Astrocyte (in vitro differentiated cells and primary cell): ENCODE data around the gene SLC9A9. TPM values are rescaled to one million over a fixed set of nuclear protein-coding genes. Genes with fewer than 3 reads are reported as not detected.

Experiments used
- DNase-seq: peaks from one replicate; pipeline ENCODE4 v3.0.0-alpha.2; 2010; ENCODE audit warnings: low read depth
- FAIRE-seq: peaks from 2 replicates; lab custom pipeline; 2011; peaks lifted over from hg19 to GRCh38; lab: Jason Lieb, UNC
- H2AFZ ChIP-seq: 2 replicates; pipeline ENCODE4 v1.6.0; 2012; ENCODE audit warnings: low read depth, low read length, inconsistent platforms
- H3K27ac ChIP-seq: 2 replicates; pipeline ENCODE4 v1.5.1; 2011; ENCODE audit warnings: low read depth, low read length, inconsistent platforms
- H3K27me3 ChIP-seq: 2 replicates; pipeline ENCODE4 v1.6.0; 2011; ENCODE audit warnings: low read length, inconsistent platforms; ENCODE audit not compliant: insufficient read depth
- H3K36me3 ChIP-seq: 2 replicates; pipeline ENCODE4 v1.5.1; 2011; ENCODE audit warnings: low read length, inconsistent platforms; ENCODE audit not compliant: insufficient read depth
- H3K4me1 ChIP-seq: 2 replicates; pipeline ENCODE4 v1.5.1; 2011; ENCODE audit warnings: low read length, inconsistent platforms; ENCODE audit not compliant: insufficient read depth
- H3K4me2 ChIP-seq: 2 replicates; pipeline ENCODE4 v1.6.0; 2012; ENCODE audit warnings: low read length, inconsistent platforms
- H3K4me3 ChIP-seq: 2 replicates; pipeline ENCODE4 v1.5.1; 2011; ENCODE audit warnings: low read depth, mild to moderate bottlenecking, low read length, inconsistent platforms; ENCODE audit not compliant: insufficient read depth
- H3K79me2 ChIP-seq: 2 replicates; pipeline ENCODE4 v1.6.0; 2012; ENCODE audit warnings: mild to moderate bottlenecking, low read length, inconsistent platforms; ENCODE audit not compliant: insufficient read depth
- H3K9ac ChIP-seq: 2 replicates; pipeline ENCODE4 v1.6.0; 2012; ENCODE audit warnings: mild to moderate bottlenecking, low read length, inconsistent platforms
- H3K9me3 ChIP-seq: 2 replicates; pipeline ENCODE4 v1.5.1; 2012; ENCODE audit warnings: low read depth, mild to moderate bottlenecking, low read length, inconsistent platforms; ENCODE audit not compliant: insufficient read depth
- H4K20me1 ChIP-seq: 2 replicates; pipeline ENCODE4 v1.6.0; 2012; ENCODE audit warnings: low read length, inconsistent platforms; ENCODE audit not compliant: insufficient read depth
- H3K27ac Mint-ChIP-seq: one replicate; pipeline ENCODE4 v1.8.0; 2021; ENCODE audit warnings: mild to moderate bottlenecking, mixed read lengths; ENCODE audit not compliant: unreplicated experiment
- H3K27me3 Mint-ChIP-seq: one replicate; pipeline ENCODE4 v1.8.0; 2021; ENCODE audit warnings: low read depth, mixed read lengths; ENCODE audit not compliant: unreplicated experiment
- H3K36me3 Mint-ChIP-seq: one replicate; pipeline ENCODE4 v1.8.0; 2021; ENCODE audit warnings: low read depth, mixed read lengths; ENCODE audit not compliant: unreplicated experiment
- H3K4me1 Mint-ChIP-seq: one replicate; pipeline ENCODE4 v1.8.0; 2021; ENCODE audit warnings: low read depth, mixed read lengths; ENCODE audit not compliant: unreplicated experiment
- H3K4me3 Mint-ChIP-seq: one replicate; pipeline ENCODE4 v1.8.0; 2021; ENCODE audit warnings: mild to moderate bottlenecking, moderate library complexity, mixed read lengths; ENCODE audit not compliant: unreplicated experiment
- H3K9me3 Mint-ChIP-seq: one replicate; pipeline ENCODE4 v1.8.0; 2021; ENCODE audit warnings: mild to moderate bottlenecking, mixed read lengths; ENCODE audit not compliant: unreplicated experiment
- CTCF ChIP-seq: IDR thresholded peaks from 2 replicates; pipeline ENCODE4 v1.5.1; 2011; ENCODE audit warnings: low read depth, mild to moderate bottlenecking, inconsistent platforms, low read length, moderate library complexity; ENCODE audit not compliant: insufficient read depth
- EZH2 ChIP-seq: IDR thresholded peaks from 2 replicates; pipeline ENCODE4 v1.6.1; 2012; ENCODE audit warnings: mild to moderate bottlenecking, low read length, inconsistent platforms; ENCODE audit not compliant: insufficient read depth
- total RNA-seq: library from RNA; stranded (reverse); gene quantifications from 2 replicates; pipeline ENCODE4 v1.2.1, GENCODE V29; 2021

Gene SLC9A9
- total RNA-seq, 1 donor from 2014 or later = 1.5 TPM

- Histone ChIP-seq H3K4me3 (no peak overlapping the region), H3K9me3 (no peaks in the 10 kb centered on the region), H3K9ac (no peak overlapping the region), H3K4me2 (no peak overlapping the region), H4K20me1 (no peaks in the 10 kb centered on the region), H2AFZ (no peak overlapping the region), H3K79me2 (no peaks in the 10 kb centered on the region), H3K27me3 (no peaks in the 10 kb centered on the region), H3K36me3 (no peaks in the 10 kb centered on the region), H3K4me1 (no peaks in the 10 kb centered on the region), H3K27ac (no peak overlapping the region)
- Mint-ChIP-seq H3K27me3 (peaks cover 5% of the 10 kb centered on the region), H3K4me3 (no peak overlapping the region), H3K27ac (no peak overlapping the region), H3K36me3 (no peaks in the 10 kb centered on the region), H3K9me3 (peaks cover 8% of the 10 kb centered on the region), H3K4me1 (peaks cover 2% of the 10 kb centered on the region)
- DNase-seq (no peak), FAIRE-seq (peak; percentile 34)
- TF ChIP-seq CTCF (no peak), EZH2 (no peak)
These were observed 433.6 kb downstream of the SLC9A9 start for GRCh38 chr3:143414571-143415253.

DNA sequence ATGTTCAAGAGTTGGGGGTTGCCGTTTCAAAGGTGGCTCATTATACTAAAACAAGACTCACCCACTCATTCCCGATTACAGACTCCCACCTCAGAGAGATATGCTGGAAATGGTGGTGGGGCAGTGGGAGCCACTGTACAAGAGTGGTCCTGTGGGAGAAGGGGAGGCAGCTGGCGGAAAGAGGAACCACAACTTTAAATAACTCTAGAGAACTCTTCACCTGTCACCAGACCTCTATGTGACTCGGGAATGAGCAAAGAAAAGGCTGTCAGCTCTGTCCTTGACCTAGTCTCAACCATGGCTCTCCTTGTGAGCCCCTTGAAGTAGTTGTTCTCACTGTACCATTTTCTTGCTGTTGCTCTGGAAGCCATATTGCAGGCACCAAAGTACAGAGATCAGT, 434.9 kb downstream of the SLC9A9 start:
- Histone ChIP-seq H3K27me3 (no peaks in the 10 kb centered on the region), H3K9ac (no peak overlapping the region), H3K79me2 (no peaks in the 10 kb centered on the region), H3K27ac (no peak overlapping the region), H2AFZ (no peak overlapping the region), H3K4me2 (no peak overlapping the region), H4K20me1 (no peaks in the 10 kb centered on the region), H3K9me3 (no peaks in the 10 kb centered on the region), H3K4me3 (no peak overlapping the region), H3K36me3 (no peaks in the 10 kb centered on the region), H3K4me1 (no peaks in the 10 kb centered on the region)
- Mint-ChIP-seq H3K27me3 (peaks cover 5% of the 10 kb centered on the region), H3K36me3 (no peaks in the 10 kb centered on the region), H3K27ac (no peak overlapping the region), H3K4me3 (no peak overlapping the region), H3K9me3 (peaks cover 7% of the 10 kb centered on the region), H3K4me1 (peaks cover 2% of the 10 kb centered on the region)
- TF ChIP-seq CTCF (no peak), EZH2 (no peak)
- no peak for FAIRE-seq
- DNase-seq = no peak

- no peaks in the 10 kb centered on the region for H3K79me2 ChIP-seq
- H3K36me3 Mint-ChIP-seq = no peaks in the 10 kb centered on the region
- no peaks in the 10 kb centered on the region for H3K9me3 ChIP-seq
- no peak overlapping the region for H3K27ac ChIP-seq
- H3K9me3 Mint-ChIP-seq = peaks cover 6% of the 10 kb centered on the region
- H3K27me3 Mint-ChIP-seq = peaks cover 5% of the 10 kb centered on the region
- no peak overlapping the region for H3K4me3 Mint-ChIP-seq
- no peak for FAIRE-seq
- no peak overlapping the region for H3K9ac ChIP-seq
- peaks cover 2% of the 10 kb centered on the region for H3K4me1 Mint-ChIP-seq
- no peaks in the 10 kb centered on the region for H3K36me3 ChIP-seq
- no peak for DNase-seq
- H3K4me1 ChIP-seq = no peaks in the 10 kb centered on the region
- H3K27ac Mint-ChIP-seq = no peak overlapping the region
- TF ChIP-seq CTCF = no peak
- TF ChIP-seq EZH2 = no peak
- no peaks in the 10 kb centered on the region for H4K20me1 ChIP-seq
- no peaks in the 10 kb centered on the region for H3K27me3 ChIP-seq
- H2AFZ ChIP-seq = no peak overlapping the region
- no peak overlapping the region for H3K4me3 ChIP-seq
- H3K4me2 ChIP-seq = no peak overlapping the region
These were observed 436.2 kb downstream of the SLC9A9 start for GRCh38 chr3:143412084-143412483.
